HG03280 (cell line): ENCODE results near the gene HLA-DRA.
A peak's percentile ranks its signal among the peaks of the same experiment; 100 is the strongest.
"Not testable (repeated sequence)": the region's sequence is repeated elsewhere in the genome, so short reads cannot be mapped to it uniquely, and the experiment has no call there.

Experiments used
- ATAC-seq: cut with Tn5 transposase; IDR thresholded peaks from one replicate; pipeline ENCODE4 v1.9.1; 2021; ENCODE audit warnings: mild to moderate bottlenecking, moderate library complexity; ENCODE audit not compliant: unreplicated experiment

HLA-DRA gene

DNA sequence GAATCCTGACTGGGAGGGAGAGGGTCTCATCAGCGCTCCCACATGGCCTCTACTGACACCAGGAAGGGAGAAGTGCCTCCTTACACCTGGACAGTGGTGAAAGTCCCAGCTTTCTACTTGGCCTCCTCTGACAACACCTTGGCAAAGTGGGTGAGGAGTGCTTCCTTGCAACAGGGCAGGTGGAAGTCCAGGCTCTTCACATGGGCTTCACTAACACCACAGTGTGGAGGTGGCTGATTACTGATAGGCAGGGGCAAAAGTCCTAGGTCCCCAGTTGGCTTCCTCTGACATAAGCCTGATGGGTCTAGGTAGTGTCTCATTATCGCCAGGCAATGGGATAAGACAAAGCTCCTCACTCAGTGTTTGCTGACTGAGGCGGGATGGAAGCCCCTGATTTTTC is 9.5 kb upstream of the HLA-DRA start:
- no peak for ATAC-seq

DNA sequence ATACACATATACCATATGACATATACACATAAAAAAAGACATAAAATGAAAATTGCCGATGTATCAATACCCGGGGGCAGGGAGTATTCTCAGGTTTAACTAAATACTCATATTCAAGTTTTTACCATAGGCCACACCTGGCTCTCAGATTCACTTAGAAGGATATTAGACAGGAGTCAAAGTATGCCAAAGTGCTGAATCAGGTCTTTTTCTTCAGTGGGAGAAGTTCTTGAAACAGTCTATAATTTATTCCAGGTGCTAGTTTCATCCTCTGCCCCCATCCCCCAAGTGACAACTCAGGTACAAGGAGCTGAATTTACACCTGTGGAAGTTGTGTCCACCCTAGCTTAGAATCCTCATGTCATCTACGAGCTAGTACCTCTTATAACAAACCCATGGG is 8.5 kb upstream of the HLA-DRA start:
- no peak for ATAC-seq

GRCh38 chr6:32432050-32432450 is 7.6 kb upstream of the HLA-DRA start:
- no peak for ATAC-seq

DNA sequence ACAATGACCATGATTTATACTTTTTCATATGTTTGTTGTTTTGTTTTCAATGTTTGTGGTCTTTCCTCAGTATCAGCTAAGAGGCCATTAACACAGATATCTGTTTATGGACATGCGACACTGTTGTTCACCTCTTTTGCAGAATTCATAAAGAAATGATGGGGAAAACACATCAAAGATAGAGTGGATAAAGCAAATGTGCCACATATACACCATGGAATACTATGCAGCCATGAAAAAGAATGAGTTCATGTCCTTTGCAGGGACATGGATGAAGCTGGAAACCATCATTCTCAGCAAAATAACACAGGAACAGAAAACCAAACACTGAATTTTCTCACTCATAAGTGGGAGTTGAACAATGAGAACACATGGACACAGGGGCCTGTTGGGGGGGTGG is 5.7 kb upstream of the HLA-DRA start:
- ATAC-seq: not testable (repeated sequence)

- ATAC-seq: no peak
These were observed 3.5 kb upstream of the HLA-DRA start for GRCh38 chr6:32436186-32436585.

DNA sequence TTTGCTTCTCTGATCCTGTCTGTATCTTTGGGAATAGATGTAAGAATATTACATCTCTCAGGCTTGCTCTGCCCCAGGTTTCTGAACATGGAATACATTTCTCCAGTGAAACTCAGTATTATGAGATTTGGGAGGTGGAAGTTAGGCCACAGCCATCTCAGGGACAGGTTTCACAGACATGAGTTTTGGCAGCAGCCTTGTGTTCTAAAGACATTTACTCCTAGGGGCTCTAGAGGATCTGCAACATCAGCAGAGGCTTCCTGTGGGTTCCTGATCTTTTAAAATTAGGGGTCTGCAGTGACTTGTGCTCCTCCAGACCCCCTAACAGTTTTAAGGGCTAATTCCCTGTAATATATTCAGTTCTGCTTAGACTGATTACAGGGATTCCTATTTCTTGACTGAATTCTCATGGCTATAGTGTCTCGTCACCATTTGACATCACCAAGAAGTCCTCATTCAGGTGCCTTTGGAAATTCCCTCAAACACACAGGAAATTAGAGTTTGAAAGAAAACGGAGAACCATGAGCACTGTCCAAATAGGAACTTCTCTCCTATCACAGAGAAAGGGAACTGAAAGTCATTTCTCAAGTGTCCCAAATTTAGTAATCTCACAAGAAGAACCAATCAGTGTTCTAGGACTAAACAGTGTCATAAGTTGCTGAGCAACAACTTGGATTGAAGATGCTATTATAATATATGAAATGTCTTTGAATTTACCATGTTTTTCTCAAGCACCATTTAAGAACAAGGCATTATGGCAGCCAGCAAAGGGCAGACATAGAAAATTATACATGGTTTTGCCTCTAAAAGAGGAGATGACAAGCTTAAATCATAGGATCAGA is 2.5 kb upstream of the HLA-DRA start:
- peak; percentile 67 for ATAC-seq

- no peak for ATAC-seq
These were observed 548 bp upstream of the HLA-DRA start for GRCh38 chr6:32439139-32439538.

- no peak for ATAC-seq
These were observed 2.6 kb downstream of the HLA-DRA start for GRCh38 chr6:32442243-32442667.

GRCh38 chr6:32442977-32443552 is 3.4 kb downstream of the HLA-DRA start:
- no peak for ATAC-seq

GRCh38 chr6:32444433-32444832 is 4.7 kb downstream of the HLA-DRA start:
- ATAC-seq: no peak

DNA sequence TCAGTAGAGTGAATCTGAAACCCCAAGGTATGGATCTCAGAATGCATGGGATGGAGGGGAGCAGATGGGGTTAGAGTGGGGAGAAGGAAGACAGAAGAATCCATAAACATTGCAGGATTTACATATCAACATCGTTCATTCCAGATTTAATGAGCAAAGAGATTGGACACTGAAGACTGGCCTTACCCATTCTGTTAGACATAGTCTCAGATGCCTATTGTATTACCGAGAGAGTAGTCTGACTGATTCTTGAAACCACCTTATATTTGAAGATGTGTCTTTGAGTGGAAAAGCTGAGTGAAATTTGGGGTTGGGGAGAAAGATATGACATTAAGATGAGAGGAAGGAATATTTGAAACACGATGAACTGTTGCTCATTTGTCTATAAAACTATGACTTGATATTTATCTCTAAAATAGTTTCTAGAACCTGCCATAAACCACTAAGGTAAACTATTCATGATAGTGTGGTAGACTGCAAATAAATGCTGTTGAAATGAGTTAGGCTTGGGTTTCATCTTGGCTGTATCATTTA is 5.7 kb downstream of the HLA-DRA start:
- ATAC-seq: no peak

DNA sequence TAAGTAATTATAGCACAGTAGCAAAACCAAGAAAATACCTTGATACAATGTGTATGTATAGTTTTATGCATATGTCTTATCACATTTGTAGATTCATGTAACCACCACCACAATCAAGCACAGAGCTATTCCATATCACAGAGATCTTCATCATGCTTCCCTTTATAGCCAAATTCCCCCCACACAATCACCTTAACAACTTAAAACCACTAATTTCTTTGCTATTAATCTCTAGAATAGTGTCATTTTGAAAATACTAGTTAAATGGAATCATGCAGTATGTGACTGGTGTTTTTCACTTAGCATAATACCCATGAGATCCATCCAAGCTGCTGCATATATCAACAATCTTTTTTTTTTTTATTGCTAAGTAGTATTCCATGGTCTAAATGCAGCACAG is 8.2 kb downstream of the HLA-DRA start:
- ATAC-seq: no peak

- ATAC-seq: no peak
These were observed 9.5 kb downstream of the HLA-DRA start for GRCh38 chr6:32449088-32449736.

GRCh38 chr6:32457054-32457453 is 17.4 kb downstream of the HLA-DRA start:
- no peak for ATAC-seq

- no peak for ATAC-seq
These were observed 20.2 kb downstream of the HLA-DRA start for GRCh38 chr6:32459781-32460424.

DNA sequence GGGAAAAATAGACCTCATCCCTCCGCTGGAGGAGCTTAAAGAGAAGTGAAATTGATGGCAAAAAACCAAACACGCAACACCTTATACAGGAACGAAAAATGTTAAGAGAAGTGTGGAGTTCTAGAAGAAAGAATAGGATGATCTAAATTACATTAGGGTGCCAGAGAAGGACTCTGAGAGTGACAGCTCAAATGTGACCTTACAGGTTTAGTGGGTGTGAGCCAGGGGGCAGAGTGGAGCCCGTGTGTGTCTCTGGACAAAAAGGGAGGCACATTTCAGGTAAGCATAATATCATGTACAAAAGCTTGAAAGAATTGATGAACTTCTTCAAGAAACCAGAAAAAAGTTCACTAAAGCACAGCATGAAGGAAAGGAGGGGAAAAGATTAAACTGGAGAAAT is 20.8 kb downstream of the HLA-DRA start:
- ATAC-seq: no peak

GRCh38 chr6:32461493-32461892 is 21.8 kb downstream of the HLA-DRA start:
- no peak for ATAC-seq

- ATAC-seq: no peak
These were observed 22.9 kb downstream of the HLA-DRA start for GRCh38 chr6:32462609-32463008.

DNA sequence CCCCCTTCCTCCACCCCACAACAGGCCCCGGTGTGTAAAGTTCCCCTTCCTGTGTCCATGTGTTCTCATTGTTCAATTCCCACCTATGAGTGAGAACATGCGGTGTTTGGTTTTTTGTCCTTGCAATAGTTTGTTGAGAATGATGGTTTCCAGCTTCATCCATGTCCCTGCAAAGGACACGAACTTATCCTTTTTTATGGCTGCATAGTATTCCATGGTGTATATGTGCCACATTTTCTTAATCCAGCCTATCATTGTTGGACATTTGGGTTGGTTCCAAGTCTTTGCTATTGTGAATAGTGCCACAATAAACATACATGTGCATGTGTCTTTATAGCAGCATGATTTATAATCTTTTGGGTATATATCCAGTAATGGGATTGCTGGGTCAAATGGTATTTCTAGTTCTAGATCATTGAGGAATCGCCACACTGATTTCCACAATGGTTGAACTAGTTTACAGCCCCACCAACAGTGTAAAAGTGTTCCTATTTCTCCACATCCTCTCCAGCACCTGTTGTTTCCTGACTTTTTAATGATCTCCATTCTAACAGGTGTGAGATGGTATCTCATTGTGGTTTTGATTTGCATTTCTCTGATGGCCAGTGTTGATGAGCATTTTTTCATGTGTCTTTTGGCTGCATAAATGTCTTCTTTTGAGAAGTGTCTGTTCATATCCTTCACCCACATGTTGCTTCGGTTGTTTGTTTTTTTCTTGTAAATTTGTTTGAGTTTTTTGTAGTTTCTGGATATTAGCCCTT is 28.2 kb downstream of the HLA-DRA start:
- not testable (repeated sequence) for ATAC-seq

DNA sequence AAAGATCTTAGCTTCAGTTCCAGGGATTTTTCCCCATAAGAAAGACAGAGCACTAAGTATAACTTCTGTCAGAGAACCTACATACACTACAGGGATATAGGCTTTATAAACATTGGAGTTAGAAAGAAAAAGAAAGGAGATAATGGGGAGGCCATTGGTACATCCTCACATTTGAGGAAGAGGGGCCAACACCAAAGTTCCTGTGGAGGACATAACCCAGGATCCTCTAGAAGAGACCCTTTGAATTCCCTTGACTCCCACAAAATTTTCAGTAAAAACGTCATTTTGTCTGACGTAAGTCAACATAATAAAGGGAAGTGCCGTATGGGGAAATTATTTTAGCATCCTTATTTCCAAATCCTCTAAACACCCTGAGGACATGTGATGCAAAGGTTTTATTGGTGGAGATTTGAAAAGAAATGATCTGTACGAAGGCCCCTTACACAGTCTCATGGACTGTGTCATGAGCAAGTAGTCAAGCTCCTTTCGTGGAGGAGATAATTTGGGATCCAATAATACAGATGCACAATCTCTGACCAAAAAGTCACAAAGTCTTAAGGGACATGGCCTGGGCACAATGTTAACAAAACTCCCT is 33.2 kb downstream of the HLA-DRA start:
- no peak for ATAC-seq
